ENCODE measurements around the gene WDR31.
"Not testable (repeated sequence)": the region's sequence is repeated elsewhere in the genome, so short reads cannot be mapped to it uniquely, and the experiment has no call there.

Gene WDR31

GRCh38 chr9:113340011-113340699 lies at the start of gene WDR31:
Gene WDR31, minus strand, starts transcription at chr9:113340275. Its CDS starts 8,253 bp downstream, at chr9:113332022.
- DNase-seq (ENCODE audit: low read depth), result peak; percentile 41

- no peak for DNase-seq (ENCODE audit: low read depth)
Observed at GRCh38 chr9:113389451-113389850, 49.4 kb upstream of the WDR31 start.

GRCh38 chr9:113388833-113389232 lies 48.8 kb upstream of the WDR31 start:
- no peak for DNase-seq (ENCODE audit: low read depth)

- DNase-seq (ENCODE audit: low read depth), result no peak
Observed at GRCh38 chr9:113387560-113388230, 47.6 kb upstream of the WDR31 start.

- no peak for DNase-seq (ENCODE audit: low read depth)
Observed at GRCh38 chr9:113386571-113387393, 46.7 kb upstream of the WDR31 start.

- no peak for DNase-seq (ENCODE audit: low read depth)
Observed at GRCh38 chr9:113381909-113382411, 41.9 kb upstream of the WDR31 start.

- DNase-seq (ENCODE audit: low read depth), result not testable (repeated sequence)
Observed at GRCh38 chr9:113381441-113381840, 41.4 kb upstream of the WDR31 start.

- DNase-seq (ENCODE audit: low read depth), result no peak
Observed at GRCh38 chr9:113380869-113381378, 40.8 kb upstream of the WDR31 start.

- not testable (repeated sequence) for DNase-seq (ENCODE audit: low read depth)
Observed at GRCh38 chr9:113379829-113380210, 39.7 kb upstream of the WDR31 start.

- DNase-seq (ENCODE audit: low read depth), result not testable (repeated sequence)
Observed at GRCh38 chr9:113379094-113379828, 39.2 kb upstream of the WDR31 start.

- no peak for DNase-seq (ENCODE audit: low read depth)
Observed at GRCh38 chr9:113376634-113377567, 36.8 kb upstream of the WDR31 start, which contains the start of gene HDHD3. Gene HDHD3, minus strand, starts transcription at chr9:113376986. Its CDS starts 2,632 bp downstream, at chr9:113374354.

GRCh38 chr9:113375057-113376023 lies 35.3 kb upstream of the WDR31 start:
- DNase-seq (ENCODE audit: low read depth), result no peak

GRCh38 chr9:113373676-113374392 lies 33.8 kb upstream of the WDR31 start:
- DNase-seq (ENCODE audit: low read depth), result no peak

GRCh38 chr9:113373256-113373655 lies 33.2 kb upstream of the WDR31 start:
- DNase-seq (ENCODE audit: low read depth), result no peak

GRCh38 chr9:113372059-113372458 lies 32.0 kb upstream of the WDR31 start:
- DNase-seq (ENCODE audit: low read depth), result no peak

GRCh38 chr9:113370806-113371325 lies 30.8 kb upstream of the WDR31 start:
- no peak for DNase-seq (ENCODE audit: low read depth)

- DNase-seq (ENCODE audit: low read depth), result no peak
Observed at GRCh38 chr9:113369855-113370140, 29.7 kb upstream of the WDR31 start.

Data from non-pigmented ciliary epithelial cell (primary cell).